NCI-H1694 (cell line): ENCODE results near the gene TRMT10B.
A peak's percentile ranks its signal among the peaks of the same experiment; 100 is the strongest.

Experiments used
- DNase-seq: peaks from one replicate; lab custom pipeline; 2025; lab: John Stamatoyannopoulos, UW

TRMT10B gene

DNA sequence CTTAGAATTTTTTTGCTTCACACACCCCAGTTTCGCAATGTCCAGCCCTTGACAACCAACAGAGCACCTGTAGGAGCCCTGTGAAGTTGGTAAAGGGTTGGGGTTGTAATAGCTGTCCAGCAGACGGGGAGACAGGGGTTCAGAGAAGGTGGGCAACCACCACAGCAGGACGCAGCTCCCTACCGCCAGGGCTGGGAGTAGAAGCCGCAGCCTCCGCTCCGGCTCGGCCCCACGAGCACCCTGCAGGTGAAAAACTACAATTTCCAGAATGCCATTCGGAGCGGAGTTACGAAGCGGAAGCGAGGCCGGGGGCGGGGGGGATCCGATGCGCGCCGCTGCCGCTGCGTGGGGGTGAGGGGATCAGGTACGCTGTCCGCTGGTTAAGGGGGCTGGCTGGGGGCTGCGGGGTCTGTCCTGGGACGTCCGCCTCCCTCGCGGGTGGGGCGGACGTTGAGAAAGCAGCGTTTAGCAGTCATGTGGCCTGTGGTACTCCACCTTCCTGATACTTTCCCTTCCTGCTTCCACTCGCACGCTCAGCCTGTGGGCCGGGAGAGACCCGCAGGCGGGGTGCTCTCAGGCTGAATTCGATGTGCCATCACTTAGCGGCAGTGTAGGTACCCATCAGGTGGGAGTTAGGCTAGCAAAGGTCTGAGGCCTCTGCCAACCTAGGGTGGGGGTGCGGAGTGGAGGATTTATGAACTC lies at the start of gene TRMT10B:
Gene TRMT10B, plus strand, starts transcription at position 317 of the 702 bp plus-strand sequence. CDS start 8,127 bp downstream, outside the sequence.
- DNase-seq = peak; percentile 52

DNA sequence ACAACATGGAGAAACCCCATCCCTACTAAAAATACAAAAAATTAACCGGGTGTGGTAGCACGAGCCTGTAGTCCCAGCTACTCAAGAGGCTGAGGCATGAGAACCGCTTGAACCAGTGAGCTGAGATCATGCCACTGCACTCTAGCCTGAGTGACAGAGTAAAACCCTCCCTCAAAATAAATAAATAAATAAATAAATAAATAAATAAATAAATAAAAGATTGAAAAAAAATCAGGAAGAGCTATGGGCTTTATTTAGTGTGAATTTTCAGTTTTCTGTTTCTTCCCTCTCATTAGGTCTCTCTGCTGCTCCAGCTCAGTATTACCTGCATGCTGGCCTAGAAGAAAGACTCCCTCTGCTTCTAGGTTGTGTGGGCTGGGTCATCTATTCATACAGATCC lies 47.8 kb upstream of the TRMT10B start:
- no peak for DNase-seq

DNA sequence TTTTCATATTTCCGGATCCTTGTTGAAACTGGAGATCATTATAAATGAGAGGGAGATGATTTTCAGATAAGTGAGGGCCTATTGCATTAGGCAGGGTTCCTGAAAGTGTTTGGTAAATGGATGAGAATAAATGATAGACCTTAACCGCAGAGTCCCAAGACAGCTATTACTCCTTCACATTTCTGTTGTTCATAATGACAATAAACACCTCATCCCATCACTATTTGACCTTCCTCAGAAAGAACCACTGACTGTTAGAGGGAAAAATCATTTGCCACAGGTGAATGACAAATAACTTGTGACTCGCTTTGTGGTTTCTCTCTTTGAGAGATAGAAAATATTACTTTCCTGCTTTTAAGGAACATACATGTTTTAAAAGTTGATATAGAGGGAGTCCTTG lies 47.3 kb upstream of the TRMT10B start:
- DNase-seq = no peak

DNA sequence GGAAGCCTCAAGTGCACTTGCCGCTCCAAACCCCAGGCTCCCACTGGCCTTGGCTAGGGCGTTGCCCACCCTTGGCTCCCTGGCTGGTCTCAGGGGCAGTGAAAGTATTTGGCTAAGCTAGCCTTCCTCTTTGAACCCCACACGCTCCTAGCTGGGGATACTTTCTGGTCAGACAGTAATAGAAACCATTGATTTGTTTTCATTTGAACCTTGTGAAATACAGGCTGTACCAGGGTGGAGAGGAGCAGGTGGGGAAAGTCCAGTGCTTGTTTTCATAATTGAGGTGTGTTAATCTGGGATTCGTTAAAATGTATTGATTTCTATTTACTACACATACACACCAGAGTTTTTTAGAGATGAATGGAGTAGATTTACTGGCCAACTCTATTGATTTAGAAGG lies 45.9 kb upstream of the TRMT10B start:
- no peak for DNase-seq

GRCh38 chr9:37710046-37710445 lies 43.6 kb upstream of the TRMT10B start:
- no peak for DNase-seq

DNA sequence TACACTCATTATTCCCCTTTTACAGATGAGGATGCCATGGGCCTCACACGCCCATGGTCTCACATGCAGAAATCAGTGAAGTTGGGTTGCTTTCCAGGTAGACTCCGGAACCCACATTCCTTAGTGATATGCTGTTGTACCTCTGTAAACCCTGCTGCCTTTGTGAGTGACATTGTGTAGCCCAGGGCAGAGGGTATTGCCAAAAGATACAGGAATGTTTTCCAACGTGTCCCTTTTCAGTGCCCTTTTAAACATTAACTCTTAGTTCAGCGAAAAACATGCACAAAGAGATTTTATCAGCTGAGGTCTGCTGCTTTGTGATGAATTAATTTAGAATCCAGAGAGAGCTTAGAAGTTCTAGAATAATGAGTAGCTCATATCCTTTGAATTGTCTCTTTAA lies 38.3 kb upstream of the TRMT10B start:
- no peak for DNase-seq

- no peak for DNase-seq
Observed at GRCh38 chr9:37715991-37716505, 37.6 kb upstream of the TRMT10B start.

- no peak for DNase-seq
Observed at GRCh38 chr9:37719526-37719925, 34.1 kb upstream of the TRMT10B start.

- DNase-seq = no peak
Observed at GRCh38 chr9:37727013-37727412, 26.6 kb upstream of the TRMT10B start.

- no peak for DNase-seq
Observed at GRCh38 chr9:37729499-37729898, 24.1 kb upstream of the TRMT10B start.

- no peak for DNase-seq
Observed at GRCh38 chr9:37730256-37730655, 23.3 kb upstream of the TRMT10B start.

GRCh38 chr9:37730839-37731238 lies 22.8 kb upstream of the TRMT10B start:
- no peak for DNase-seq

GRCh38 chr9:37732086-37732741 lies 21.4 kb upstream of the TRMT10B start:
- DNase-seq = peak; percentile 98

GRCh38 chr9:37732952-37733351 lies 20.7 kb upstream of the TRMT10B start:
- DNase-seq = peak; percentile 28

DNA sequence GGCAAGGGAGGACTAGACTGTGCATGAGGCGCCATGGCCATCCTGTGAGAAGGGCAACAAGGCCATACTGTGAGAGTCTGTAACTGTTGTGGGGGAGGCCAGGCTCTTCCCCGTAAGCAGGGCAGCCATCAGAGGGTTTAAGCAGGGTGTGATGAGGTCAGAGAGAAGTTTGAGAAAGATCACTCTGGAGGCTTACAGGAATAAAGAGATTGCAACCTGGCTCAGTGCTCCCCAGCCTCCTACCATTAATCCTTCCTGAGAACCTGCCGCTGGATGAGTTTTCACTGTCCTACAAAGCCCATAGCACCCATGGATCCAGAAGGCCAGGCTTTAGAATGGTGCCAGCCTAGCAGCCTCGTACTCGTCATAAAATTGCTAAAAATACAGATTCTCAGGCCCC lies 14.4 kb upstream of the TRMT10B start:
- no peak for DNase-seq

- DNase-seq = no peak
Observed at GRCh38 chr9:37740128-37740527, 13.5 kb upstream of the TRMT10B start.

DNA sequence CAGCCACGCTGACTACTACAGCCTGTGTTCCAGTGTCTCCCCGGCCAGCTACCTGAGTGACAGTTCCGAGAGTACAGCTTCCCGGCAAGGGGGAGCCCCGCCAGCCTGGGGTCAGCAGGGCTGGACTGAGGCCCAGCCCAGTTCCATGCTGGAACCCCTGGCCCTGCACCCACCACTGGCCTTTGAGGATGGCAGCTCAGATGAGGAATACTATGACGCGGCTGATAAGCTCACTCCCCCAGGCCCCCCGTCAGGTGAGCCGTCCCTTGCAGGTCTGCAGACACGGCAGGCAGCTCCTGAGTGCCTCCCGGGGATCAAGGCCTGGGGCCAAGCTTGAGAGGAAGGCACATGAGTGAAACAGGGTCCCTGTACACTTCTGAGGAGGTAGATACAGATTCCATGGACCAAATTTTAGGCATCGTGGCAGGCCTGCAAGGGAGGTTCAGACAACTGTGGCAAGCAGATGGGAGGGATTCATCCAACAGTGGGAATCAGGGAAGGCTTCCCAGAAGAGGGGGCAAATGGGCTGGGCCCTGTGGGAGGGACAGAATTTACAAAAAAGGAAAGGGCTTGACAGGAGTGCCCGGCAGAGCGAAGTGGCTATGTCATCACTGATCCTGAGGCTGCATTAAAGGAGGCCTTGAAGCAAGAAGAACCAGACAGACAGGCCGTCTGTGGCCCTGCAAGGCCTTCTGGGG lies 12.8 kb upstream of the TRMT10B start:
- DNase-seq = no peak

- no peak for DNase-seq
Observed at GRCh38 chr9:37745970-37746369, 7.6 kb upstream of the TRMT10B start.

- DNase-seq = no peak
Observed at GRCh38 chr9:37746448-37747270, 6.9 kb upstream of the TRMT10B start.

DNA sequence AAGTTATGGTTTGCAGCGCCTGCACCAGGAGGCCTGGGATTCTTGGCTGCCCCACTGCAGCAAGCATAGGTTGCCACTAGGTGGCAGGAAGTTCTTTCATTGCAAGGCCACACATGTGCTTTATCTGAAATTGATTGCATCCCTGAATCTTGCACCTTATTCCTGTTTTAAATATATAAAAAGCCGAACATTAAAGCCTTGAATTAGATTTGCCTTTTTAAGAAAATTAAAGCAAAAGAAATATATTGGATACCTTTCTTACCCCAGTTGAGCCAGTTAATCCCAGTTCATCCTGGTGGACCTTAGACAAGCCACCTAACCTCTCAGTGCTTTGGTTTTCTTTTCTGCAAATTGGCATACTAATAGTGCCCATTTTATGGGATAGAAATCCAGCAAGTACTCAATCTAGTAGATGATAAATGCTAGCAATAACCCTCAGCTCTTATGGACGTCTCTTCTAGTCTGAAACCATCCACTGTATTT lies 6.3 kb upstream of the TRMT10B start:
- DNase-seq = peak; percentile 66

DNA sequence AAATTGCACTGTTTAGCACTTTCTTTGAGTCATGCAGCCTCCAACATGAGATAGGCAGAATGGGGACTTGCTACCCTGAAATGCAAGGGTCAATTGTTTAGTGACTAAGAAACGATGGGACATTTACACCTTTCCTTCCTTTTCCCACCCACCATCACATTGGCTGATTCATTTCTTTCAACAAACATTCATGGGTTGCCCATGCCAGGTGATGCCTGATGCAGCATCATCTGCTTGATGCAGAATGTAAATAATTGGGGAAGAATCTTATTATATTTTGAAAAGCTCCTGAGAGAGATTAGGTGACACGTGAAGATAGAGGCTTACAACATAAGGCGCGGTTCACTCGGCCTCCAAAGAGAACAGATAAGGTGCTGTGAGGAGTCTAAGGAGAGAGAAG lies 4.5 kb upstream of the TRMT10B start:
- DNase-seq = no peak

DNA sequence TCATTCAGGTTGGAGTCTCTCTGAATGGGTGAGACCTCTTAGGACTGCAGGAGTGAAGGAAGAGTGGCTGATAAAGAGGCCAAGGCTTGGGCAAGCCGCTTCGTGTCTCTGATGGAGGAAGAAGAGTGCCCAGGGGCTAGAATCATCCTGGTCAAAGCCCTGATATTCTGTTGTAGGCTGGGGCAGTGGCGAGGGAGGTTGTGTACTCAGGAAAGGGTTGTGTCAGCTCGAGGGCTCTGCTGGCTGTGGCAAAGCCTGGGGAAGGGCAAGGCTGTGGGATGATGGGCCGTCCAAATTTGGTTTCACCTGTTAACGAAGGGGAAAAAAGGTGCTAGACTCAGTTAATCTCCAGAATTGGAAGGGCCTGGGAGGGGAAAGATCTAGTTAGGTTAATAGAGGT lies 2.4 kb upstream of the TRMT10B start:
- no peak for DNase-seq
